Activated CD4-positive, alpha-beta T cell treated with anti-CD3 and anti-CD28 coated beads for 24 hours (primary cell): ENCODE results near the gene BACH1.
"Not testable (repeated sequence)": the region's sequence is repeated elsewhere in the genome, so short reads cannot be mapped to it uniquely, and the experiment has no call there.

ENCODE experiments used
- DNase-seq, 2 donors: peaks; one replicate each; pipeline ENCODE4 v3.0.0-alpha.2; 2020; ENCODE audit warnings: low read depth in 2 of 2

BACH1 gene

GRCh38 chr21:29298348-29299045 lies at the start of gene BACH1:
Gene BACH1 (plus strand): TSS chr21:29298922. CDS start chr21:29321281, 22,359 bp downstream.
- DNase-seq = peak; percentile 77 to 79

DNA sequence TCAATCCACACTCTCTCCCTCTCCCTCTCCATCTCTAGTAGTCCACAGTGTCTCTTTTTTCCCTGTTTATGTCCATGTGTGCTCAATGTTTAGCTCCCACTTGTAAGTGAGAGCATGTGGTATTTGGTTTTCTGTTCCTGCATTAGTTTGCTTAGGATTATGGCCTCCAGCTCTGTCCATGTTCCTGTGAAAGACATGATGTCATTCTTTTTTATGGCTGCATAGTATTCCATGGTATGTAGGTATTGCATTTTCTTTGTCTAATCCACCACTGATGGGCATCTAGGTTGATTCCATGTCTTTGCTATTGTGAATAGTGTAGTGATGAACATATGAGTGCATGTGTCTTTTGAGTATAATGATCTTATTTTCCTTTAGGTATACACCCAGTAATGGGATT lies 49.4 kb upstream of the BACH1 start:
- not testable (repeated sequence) for DNase-seq

DNA sequence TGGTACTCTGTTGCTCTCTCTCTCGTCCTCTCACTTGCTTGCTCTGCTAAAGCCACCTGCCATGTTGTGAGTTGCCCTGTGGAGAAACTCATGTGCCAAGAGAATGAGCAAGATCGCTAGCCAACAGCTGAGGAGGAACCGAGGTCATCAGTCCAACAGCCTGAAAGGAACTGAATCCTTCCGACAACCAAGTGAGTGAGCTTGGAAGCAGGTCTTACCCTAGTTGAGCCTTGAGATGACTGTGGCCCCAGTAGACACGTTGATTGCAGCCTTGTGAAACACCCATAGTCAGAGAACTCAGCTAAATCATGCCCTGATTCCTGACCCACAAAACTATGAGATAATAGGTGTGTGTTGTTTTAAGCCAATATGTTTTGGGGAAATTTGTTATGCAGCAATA lies 48.1 kb upstream of the BACH1 start:
- no peak for DNase-seq

DNA sequence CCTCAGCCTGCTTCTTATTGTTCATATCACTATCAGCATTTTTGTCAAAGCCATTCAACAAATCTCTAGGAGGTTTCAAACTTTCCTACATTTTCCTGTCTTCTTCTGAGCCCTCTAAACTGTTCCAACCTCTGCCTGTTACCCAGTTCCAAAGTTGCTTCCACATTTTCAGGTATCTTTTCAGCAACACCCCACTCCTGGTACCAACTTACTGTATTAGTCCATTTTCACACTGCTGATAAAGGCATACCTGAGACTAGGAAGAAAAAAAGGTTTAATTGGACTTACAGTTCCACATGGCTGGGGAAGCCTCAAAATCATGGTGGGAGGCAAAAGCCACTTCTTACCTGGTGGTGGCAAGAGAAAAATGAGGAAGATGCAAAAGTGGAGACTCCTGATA lies 44.9 kb upstream of the BACH1 start:
- not testable (repeated sequence) for DNase-seq

DNA sequence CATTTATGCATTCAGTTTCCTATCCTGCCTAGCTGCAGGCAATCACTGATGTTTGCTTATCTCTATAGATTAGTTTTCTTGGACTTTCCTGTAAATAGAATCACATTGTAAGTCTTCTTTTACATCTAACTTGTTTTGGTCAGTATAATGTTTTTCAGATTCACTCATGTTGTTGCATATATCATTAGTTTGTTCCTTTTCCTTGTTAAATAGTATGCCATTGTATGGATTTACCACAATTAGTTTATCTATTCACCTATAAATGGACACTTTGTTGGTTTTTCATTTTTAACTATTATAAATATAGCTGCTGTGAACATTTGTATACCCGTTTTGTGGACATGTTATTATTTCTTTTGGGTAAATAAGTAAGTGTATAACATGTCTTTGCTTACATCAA lies 44.2 kb upstream of the BACH1 start:
- no peak for DNase-seq

- no peak for DNase-seq
These were observed 42.4 kb upstream of the BACH1 start for GRCh38 chr21:29256126-29256910.

DNA sequence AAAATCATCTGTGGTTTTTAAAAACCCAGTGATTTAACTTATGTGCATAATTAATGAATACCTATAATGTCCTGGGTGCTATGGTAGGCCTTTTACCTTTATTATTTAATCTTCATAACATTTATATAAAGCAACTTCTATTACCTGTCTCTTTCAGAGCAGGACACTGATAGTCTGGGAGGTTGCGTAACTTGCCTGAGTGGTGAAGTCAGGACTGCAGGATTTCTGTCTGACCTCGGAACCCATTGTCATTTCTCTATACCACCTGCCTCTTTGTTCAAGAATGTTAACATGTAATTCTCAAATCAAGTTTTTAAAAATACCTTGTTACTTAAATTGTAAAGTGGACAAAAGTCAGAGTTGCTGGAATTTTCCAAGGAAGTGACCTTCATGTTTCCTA lies 41.0 kb upstream of the BACH1 start:
- no peak for DNase-seq

- no peak for DNase-seq
These were observed 39.9 kb upstream of the BACH1 start for GRCh38 chr21:29258626-29259338.

GRCh38 chr21:29260461-29260860 lies 38.3 kb upstream of the BACH1 start:
- DNase-seq = no peak

GRCh38 chr21:29261555-29262540 lies 36.9 kb upstream of the BACH1 start:
- no peak for DNase-seq

DNA sequence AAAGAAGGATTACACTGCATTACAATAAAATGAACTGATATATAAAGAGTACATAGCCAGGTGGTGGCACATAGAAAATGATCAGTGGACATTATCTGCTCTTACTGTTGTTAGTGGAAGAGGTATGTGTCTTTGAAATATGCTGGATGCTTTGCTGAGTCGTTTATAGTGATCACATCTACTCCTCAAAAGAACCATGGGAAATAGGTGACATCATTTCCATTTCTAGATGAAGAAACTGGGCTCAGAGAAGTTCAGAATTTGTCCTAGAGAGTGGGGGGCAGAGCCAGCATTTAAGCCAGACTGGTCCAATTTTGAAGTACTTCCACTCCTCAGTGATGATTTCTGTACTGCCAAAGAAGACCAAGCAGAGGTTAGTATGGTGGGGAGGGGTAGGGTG lies 34.0 kb upstream of the BACH1 start:
- no peak for DNase-seq

- DNase-seq = peak; percentile 20 to 29
These were observed 32.8 kb upstream of the BACH1 start for GRCh38 chr21:29265690-29266479.

GRCh38 chr21:29267666-29268065 lies 31.1 kb upstream of the BACH1 start:
- no peak for DNase-seq

- DNase-seq = no peak
These were observed 26.8 kb upstream of the BACH1 start for GRCh38 chr21:29271927-29272333.

DNA sequence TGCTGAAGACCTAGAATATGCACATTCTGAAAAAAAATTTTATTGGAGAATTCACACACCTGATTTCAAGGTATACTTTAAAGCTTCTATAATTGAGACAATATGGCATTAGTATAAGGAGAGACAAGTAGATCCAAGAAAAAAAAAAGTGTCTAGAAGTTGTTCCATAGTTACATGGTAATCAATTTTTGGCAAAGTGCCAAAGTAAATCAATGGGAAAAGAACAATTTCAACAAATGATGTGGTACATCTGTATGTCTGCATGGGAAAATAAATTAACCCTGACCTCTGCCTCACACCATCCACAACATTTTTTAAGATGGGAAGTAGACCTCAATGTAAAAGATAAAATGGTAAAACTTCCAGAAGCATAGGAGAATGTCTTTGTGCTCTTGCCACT lies 21.3 kb upstream of the BACH1 start:
- no peak for DNase-seq

DNA sequence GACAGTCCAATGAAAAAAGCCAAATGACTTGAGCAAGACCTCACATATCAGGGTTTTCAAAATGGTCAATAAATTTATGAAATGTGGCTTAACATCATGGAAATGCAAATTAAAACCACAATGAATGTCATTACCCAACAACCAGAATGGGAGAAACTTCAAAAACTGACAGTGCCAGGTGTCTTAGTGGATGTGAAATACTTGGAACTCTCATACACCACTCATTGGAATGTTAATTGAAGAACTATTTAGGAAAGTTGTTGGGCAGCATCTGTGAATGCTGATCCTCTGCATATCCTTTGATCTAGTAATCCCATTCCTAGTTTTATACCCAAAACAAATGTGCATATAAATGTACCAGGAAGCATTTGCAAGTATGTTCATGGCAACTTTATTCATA lies 19.2 kb upstream of the BACH1 start:
- DNase-seq = no peak

DNA sequence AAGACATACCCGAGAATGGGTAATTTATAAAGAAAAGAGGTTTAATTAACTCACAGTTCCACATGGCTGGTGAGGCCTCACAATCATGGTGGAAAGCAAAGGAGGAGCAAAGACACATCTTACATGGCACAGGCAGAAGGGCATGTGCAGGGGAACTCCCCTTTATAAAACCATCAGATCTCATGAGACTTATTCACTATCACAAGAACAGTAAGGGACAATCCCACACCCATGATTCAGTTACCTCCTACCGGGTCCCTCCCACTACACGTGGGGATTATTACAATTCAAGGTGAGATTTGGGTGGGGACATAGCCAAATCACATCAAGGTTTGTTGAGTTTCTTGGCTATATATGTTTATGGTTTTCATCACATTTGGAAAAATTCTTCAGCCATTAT lies 16.9 kb upstream of the BACH1 start:
- DNase-seq = not testable (repeated sequence)

- DNase-seq = no peak
These were observed 11.3 kb upstream of the BACH1 start for GRCh38 chr21:29287383-29287782.

DNA sequence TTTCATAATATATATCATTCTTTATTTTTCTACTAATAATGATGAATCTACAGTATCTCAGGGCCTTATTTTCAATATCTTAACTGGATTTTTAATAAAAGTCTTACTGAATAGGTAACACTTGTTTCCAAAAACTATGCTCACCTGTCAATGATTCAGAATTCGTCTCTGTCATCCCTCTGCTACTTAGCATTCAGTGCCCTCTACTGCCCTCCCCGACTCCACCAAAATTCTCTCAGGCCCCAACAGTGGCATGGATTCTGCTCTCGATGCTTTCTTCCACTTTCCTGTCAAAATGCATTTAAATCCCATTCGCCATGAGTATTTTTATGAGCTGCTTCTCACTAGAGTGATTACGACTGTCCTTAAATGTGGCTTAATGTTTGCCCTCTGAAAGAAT lies 10.5 kb upstream of the BACH1 start:
- DNase-seq = no peak

DNA sequence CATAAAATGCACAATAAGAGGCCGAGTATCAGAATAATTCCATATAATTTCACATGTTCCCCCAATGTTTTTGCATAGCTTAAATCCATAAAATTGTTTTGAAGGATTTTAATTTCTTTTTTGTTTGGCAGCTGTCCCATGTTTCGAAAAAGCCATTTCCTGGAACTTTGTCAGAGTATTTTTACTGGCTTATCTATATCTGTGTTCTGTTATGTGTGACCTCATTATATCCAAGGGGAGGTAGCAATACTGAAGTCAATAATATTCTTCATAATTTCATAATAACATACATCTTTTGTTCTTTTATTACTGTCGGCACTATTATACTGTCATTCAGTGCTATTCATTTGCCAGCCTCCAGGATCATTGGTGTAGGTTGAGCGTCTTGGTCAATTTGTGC lies 9.4 kb upstream of the BACH1 start:
- DNase-seq = no peak

DNA sequence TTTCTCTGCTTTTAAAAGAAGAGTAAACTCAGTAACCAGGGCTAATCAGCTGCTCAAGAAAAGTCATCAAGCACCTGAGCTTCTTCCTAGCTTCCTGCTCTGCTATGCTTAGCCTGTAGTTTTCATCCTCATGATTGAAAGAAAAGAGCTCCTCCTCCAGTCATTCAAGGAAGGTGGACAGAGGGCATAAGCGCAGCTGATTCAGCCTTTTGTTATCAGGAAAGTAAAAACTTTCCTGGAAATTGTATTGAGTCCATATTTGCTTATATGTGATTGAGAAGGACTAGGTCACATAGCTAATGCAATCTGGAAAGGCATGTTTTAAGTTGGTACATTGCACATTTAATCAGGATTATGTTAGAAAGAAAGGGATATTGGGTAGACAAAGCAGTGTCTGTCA lies 8.5 kb upstream of the BACH1 start:
- no peak for DNase-seq
